ENCODE results near the gene ABCA2. TPM values are rescaled to one million over a fixed set of nuclear protein-coding genes. Genes with fewer than 3 reads are reported as not detected.
"Not testable (repeated sequence)": the region's sequence is repeated elsewhere in the genome, so short reads cannot be mapped to it uniquely, and the experiment has no call there.

The ABCA2 gene
- total RNA-seq, 4 donors from 2014 or later = 13.5 to 24.3 (median 19.3) TPM

DNA sequence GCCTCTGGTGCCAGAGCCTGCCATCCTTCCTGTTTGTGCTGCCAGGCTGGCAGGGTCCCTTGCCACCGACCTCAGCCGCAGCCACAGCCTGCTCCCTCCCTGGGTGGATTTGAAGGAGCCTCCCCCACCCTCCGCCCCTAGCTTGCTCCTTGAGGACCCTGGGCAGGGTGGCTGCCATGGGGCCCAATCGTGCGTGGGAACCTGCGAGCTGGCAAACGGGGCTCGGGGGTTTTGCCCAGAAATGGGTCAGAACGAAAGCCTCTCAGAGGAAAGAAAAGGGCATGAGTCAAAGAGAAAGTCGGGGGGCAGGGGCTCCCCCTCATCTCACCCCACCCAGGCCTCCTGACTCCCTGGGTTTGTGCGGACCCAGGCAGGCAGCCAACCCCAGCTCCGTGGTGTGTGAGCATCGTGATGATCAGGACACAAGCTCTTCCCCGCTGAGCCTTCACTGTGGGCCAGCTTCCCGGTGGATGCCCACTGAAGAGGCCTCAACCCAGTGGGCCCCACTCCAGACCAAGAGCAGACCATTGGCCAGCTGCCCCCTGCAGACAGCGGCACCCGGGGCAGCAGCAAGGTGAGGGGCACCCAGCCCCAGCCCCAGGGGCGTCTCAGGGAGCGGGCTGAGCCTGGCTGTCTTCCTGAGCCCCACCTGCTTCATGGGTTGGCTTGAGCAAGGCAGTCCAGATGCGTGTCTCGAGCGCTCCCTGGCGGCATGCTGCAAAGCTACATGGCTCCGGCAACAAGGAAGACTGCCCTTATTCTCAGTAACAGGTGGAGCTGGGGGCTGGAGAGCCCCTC is 6.9 kb upstream of the ABCA2 start:
- no peak for TF ChIP-seq EP300 (IDR thresholded peaks at IDR 0.05)
- TF ChIP-seq, protein P1, sequence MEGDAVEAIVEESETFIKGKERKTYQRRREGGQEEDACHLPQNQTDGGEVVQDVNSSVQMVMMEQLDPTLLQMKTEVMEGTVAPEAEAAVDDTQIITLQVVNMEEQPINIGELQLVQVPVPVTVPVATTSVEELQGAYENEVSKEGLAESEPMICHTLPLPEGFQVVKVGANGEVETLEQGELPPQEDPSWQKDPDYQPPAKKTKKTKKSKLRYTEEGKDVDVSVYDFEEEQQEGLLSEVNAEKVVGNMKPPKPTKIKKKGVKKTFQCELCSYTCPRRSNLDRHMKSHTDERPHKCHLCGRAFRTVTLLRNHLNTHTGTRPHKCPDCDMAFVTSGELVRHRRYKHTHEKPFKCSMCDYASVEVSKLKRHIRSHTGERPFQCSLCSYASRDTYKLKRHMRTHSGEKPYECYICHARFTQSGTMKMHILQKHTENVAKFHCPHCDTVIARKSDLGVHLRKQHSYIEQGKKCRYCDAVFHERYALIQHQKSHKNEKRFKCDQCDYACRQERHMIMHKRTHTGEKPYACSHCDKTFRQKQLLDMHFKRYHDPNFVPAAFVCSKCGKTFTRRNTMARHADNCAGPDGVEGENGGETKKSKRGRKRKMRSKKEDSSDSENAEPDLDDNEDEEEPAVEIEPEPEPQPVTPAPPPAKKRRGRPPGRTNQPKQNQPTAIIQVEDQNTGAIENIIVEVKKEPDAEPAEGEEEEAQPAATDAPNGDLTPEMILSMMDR (IDR thresholded peaks at IDR 0.05) = peak in 3 of 4 experiments; percentile 86 to 93 (median 86)
- no peak for TF ChIP-seq POLR2A (IDR thresholded peaks at IDR 0.05)
- peak; percentile 6 for TF ChIP-seq POLR2AphosphoS5 (IDR thresholded peaks at IDR 0.05)
- peak; percentile 77 for ATAC-seq
- peak overlapping the region in 1 of 4 donors; percentile 17 for H3K27ac ChIP-seq
- H3K4me3 ChIP-seq = no peak overlapping the region
- 0% methylated on average over 3 of the region's 24 CpGs; no CpG with 5 or more reads in 1 of the 2 donors for WGBS, 2 donors (ENCODE audit: low coverage in 1 of 2)
- peaks cover 16% of the 10 kb centered on the region for H3K27me3 ChIP-seq
- peaks cover 0 to 28% of the 10 kb centered on the region in 2 donors for H3K36me3 ChIP-seq
- H3K4me1 ChIP-seq = peaks cover 0 to 18% (median 13%) of the 10 kb centered on the region in 3 donors
- no peaks in the 10 kb centered on the region for H3K9me3 ChIP-seq

DNA sequence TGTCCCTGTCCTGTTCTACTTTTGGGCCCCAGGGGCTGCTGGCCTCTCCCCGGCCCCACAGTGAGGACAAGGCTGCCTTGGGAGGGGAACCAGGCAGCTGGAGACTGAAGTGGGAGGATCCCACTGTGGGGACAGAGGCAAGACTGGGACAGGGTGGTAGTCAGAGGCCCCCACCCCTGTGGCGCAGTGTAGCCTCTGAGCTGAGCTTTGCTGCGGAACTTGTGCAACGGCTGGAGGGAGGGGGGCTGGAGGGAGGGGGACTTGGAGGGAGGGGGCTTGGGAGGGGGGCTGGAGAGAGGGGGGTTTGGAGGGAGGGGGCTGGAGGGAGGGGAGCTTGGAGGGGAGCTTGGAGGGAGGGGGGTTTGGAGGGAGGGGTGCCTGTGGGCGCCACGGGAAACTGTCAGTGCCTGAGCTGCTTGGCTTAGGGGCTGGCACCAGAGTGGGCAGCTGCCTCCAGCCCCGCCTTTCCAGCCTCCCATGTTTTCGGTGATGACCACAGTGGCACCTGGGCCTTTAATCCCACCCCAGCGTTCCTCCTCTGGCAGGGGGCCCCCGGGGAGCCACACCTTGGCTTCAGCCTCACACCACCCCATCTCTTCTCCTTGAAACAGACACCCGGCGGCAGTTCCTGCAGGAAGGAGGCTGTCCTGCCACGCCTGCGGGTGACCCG is 6.1 kb upstream of the ABCA2 start:
- Histone ChIP-seq H3K27me3 (peaks cover 16% of the 10 kb centered on the region), H3K9me3 (no peaks in the 10 kb centered on the region), H3K36me3 (peaks cover 0 to 21% of the 10 kb centered on the region in 2 donors), H3K4me3 (peak overlapping the region in 1 of 2 donors; percentile 26), H3K27ac (peak overlapping the region in 1 of 4 donors; percentile 17), H3K4me1 (peaks cover 0 to 25% (median 17%) of the 10 kb centered on the region in 3 donors)
- ATAC-seq = no peak
- no CpG with 5 or more reads among the region's 15 CpGs for WGBS, 2 donors (ENCODE audit: low coverage in 1 of 2)
- TF ChIP-seq POLR2A (IDR thresholded peaks at IDR 0.05) (no peak), EP300 (IDR thresholded peaks at IDR 0.05) (no peak), POLR2AphosphoS5 (IDR thresholded peaks at IDR 0.05) (no peak)
- TF ChIP-seq, protein P1 (IDR thresholded peaks at IDR 0.05) = no peak

DNA sequence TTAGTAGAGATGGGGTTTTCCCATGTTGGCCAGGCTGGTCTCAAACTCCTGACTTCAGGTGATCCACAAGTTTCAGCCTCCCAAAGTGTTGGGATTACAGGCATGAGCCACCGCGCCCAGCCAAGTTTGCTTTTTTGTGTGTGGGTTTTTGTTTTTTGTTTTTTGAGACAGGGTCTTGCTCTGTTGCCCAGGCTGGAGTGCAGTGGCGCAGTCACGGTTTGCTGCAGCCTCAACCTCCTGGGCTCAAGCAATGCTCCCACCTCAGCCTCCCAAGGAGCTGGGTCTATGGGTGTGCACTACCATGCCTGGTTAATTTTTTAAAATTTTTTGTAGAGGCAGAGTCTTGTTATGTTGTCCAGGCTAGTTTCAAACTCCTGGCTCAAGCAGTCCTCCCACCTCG is 5.4 kb upstream of the ABCA2 start:
- not testable (repeated sequence) for ATAC-seq
- H3K4me3 ChIP-seq = peak overlapping the region in 1 of 2 donors; percentile 26
- H3K27me3 ChIP-seq = peaks cover 16% of the 10 kb centered on the region

GRCh38 chr9:137032858-137033257 is 4.8 kb upstream of the ABCA2 start:
- Histone ChIP-seq H3K4me3 (peak overlapping the region in 1 of 2 donors; percentile 26), H3K27me3 (peaks cover 16% of the 10 kb centered on the region), H3K9me3 (no peaks in the 10 kb centered on the region), H3K27ac (no peak overlapping the region), H3K36me3 (peaks cover 0 to 8% of the 10 kb centered on the region in 2 donors), H3K4me1 (peaks cover 0 to 34% (median 25%) of the 10 kb centered on the region in 3 donors)
- peak in 1 of 2 donors; percentile 7 for TF ChIP-seq POLR2A (IDR thresholded peaks at IDR 0.05)
- no peak for TF ChIP-seq POLR2AphosphoS5 (IDR thresholded peaks at IDR 0.05)
- TF ChIP-seq, protein P1 (IDR thresholded peaks at IDR 0.05) = no peak
- 43 to 65% methylated on average over 2 to 5 of the region's 10 CpGs for WGBS, 2 donors (ENCODE audit: low coverage in 1 of 2)
- peak; percentile 31 for ATAC-seq

More for the DNA sequence above, 5.4 kb upstream of the ABCA2 start:
- WGBS, 2 donors (ENCODE audit: low coverage in 1 of 2) = 83 to 84% methylated on average over 1 to 4 of the region's 5 CpGs
- Histone ChIP-seq H3K36me3 (peaks cover 0 to 14% of the 10 kb centered on the region in 2 donors), H3K4me1 (peaks cover 0 to 32% (median 24%) of the 10 kb centered on the region in 3 donors)
- not testable (repeated sequence) for H3K27ac ChIP-seq, H3K9me3 ChIP-seq

DNA sequence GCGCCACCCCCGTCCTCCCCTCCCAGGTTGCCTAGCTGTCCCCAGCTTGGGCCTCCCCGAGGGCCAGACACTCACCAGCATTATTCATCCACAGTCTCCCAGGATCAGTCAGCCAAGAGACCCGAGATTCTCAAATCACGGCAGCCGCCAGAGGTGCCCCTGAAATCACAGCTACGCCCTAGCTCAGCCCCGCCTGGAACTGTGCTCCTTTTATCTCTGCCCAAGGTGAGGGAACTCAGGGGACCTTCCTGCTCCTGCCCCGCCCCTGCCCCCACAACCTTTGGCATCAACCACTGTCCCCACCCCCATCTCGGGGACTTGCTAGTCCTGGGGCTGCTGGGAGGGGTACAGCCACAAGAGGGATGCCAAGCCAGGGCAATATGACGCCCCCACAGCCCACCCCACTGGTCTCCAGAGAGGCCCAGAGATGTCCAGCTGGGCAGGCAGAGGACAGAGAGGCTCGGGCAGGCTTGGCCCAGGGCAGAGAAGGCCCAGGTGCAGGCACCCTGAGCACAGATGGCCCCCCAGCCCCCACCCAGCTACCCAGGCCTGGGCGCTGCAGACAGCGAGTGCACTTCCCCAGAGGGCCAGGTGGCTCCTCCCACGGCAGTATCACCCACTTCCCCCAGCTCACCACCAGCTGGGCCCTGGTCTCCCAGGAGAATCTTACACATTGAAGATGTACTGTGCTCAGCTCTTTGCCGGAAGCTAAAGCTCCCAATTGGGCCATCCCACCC is 4.0 kb upstream of the ABCA2 start, which contains the start of gene FUT7:
Gene FUT7 (minus strand): TSS at position 185 of the 737 bp plus-strand sequence. CDS start 97 bp downstream, at position 88.
- TF ChIP-seq POLR2A (IDR thresholded peaks at IDR 0.05) = no peak
- TF ChIP-seq EP300 (IDR thresholded peaks at IDR 0.05) = no peak
- no peak for TF ChIP-seq POLR2AphosphoS5 (IDR thresholded peaks at IDR 0.05)
- TF ChIP-seq, protein P1 (IDR thresholded peaks at IDR 0.05) = no peak
- no peaks in the 10 kb centered on the region for H3K36me3 ChIP-seq
- H3K27me3 ChIP-seq = peaks cover 16% of the 10 kb centered on the region
- no peak within 1 kb of the TSS for H3K4me3 ChIP-seq
- H3K4me1 ChIP-seq = peaks cover 0 to 41% (median 31%) of the 10 kb centered on the region in 3 donors
- H3K9me3 ChIP-seq = no peaks in the 10 kb centered on the region
- H3K27ac ChIP-seq = no peak within 1 kb of the TSS
- ATAC-seq = no peak
- no CpG with 5 or more reads among the region's 16 CpGs for WGBS, 2 donors (ENCODE audit: low coverage in 1 of 2)
